A673 (cell line): ENCODE results near the gene CARS2.

Source experiments
- CTCF ChIP-seq: fragments of 300-800, 200-600 bp; sonication (generic); conservative IDR thresholded peaks from 2 replicates; pipeline ENCODE4 v1.5.1; 2017; ENCODE audit warnings: low read depth, mild to moderate bottlenecking, antibody characterized with exemption, low read length, moderate library complexity, mixed read lengths
- EZH2 ChIP-seq: fragments of 200-600 bp; sonication (generic); IDR thresholded peaks from 2 replicates; pipeline ENCODE4 v1.6.1; 2017; ENCODE audit warnings: borderline replicate concordance, low read depth, mild to moderate bottlenecking, mixed read lengths, antibody characterized with exemption, low read length; ENCODE audit not compliant: poor library complexity, severe bottlenecking

GRCh38 chr13:110683921-110684320 lies 22.0 kb downstream of the CARS2 start:
- TF ChIP-seq EZH2 (no peak), CTCF (no peak)
